GM20431 (cell line): Measurements from ENCODE around the gene QSOX2.

Experiments used
- in situ Hi-C: fragments of 300-500 bp; cut with MseI, MboI; formaldehyde crosslinking; loops from one replicate; pipeline ENCODE4 v1.15.0; 2020; ENCODE audit warnings: low sequenced_read_pairs; ENCODE audit not compliant: unreplicated experiment

QSOX2 gene

DNA sequence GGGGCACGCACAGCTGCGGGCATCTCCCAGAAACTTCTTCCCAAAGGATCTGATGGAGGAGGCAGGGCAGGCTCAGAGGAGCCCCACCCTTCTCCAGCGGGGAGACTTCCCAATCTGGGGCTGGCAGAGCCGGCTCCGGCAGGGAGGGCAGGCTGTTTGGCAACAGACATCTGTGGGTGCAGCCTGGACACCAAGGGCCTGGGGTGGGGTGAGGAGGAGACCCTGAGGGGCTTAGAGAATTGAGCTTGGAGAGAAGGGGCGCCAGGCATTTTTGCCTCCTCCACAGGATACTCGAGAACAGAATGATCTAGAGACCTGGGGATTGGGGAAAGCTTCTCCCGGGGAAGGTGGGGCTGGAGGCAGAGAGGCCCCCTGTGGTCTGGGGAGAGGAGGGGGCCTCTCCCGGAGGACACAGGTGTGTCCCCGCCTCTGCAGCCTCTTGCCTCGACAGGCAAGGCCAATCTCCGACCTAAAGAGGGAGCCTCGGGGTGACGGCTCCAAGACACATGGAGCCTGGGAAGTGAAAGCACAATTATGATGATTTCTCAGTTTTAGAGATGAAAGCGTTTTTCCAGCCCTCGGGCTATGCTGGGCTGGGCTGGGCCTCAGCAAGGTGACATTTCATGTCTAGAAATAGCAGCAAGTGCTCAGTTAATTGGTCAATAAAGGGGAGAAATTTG lies 49.1 kb downstream of the QSOX2 start:
- in situ Hi-C loops: no loop called here

DNA sequence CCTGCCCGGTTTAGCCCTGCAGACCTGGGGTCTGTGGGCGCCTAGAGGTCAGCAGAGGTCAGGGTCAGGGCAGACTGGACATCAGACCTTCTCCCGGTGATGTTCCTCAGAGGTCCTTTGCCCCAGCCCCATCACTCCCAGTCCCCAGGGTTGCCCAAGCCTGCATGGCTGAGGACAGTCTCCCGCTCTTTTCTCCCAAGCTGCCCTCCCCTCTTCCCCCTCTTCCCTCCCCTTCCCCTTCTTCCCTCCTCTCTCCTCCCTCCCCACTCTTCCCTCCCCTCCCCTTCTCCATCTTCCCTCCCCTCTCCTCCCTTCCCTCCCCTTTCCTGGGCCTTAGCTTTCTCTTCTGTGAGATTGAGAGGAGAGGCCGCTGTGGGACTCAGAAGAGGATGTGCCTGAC lies 51.1 kb downstream of the QSOX2 start:
- in situ Hi-C loops: no loop called here

GRCh38 chr9:136193891-136194279 lies 51.7 kb downstream of the QSOX2 start:
- in situ Hi-C loops: no loop called here

DNA sequence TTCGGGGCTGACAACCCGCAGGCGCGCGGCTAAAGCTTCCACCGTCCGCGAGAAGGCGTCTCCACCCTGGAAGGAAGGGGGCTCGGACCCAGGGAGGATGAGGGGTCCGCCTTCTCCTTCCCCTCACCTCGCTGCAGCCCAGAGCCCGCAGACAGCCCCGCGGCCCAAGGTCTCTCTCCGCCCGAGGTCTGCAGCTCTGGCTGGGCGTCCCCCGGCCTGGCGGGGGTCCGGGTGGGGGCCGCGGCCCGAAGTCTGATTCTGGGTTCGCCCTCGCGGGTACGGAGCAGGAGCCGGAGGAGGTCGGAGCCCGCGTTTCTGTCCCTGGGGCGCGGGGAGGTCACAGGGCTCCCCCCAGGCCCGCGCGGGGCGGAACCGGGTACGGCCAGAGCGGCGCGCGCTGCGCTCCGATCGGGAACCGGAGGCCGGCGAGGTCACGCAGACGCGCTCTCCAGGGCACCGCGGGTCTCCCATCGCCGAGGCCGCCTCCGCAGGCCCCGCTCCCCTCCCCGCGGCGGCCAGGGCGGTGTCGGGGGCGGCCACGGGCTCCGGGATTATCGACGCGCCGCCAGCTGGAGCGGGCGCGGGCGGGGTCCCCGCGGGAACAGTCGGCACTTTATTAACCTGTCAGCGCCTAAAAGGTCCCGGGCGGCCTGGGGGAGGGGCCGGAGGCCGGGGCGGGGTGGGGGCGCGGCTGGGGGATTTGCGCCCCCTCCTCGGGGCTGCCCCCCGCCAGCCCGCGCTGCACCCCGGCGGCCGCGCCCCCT lies 52.3 kb downstream of the QSOX2 start:
- in situ Hi-C loops: no loop called here

GRCh38 chr9:136192289-136193126 lies 53.1 kb downstream of the QSOX2 start:
- in situ Hi-C loops: no loop called here

DNA sequence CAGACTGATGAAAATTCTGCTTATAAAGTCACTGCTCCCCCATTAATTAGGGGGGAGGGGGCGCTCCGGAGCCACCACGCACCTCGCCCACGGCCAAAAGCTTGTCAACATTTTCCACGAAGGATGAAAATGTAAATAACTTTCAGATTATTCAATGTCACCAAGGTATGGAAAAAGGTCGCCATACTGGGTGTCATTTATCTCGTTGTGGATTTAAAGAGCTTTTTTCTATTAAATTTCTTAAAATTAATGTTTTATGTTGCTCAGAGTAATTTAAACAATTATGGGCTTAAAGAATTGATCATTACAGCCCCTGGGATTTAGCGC lies 53.7 kb downstream of the QSOX2 start:
- in situ Hi-C loops: no loop called here

- in situ Hi-C loops: no loop called here
Observed at GRCh38 chr9:136191099-136191959, 54.3 kb downstream of the QSOX2 start.

DNA sequence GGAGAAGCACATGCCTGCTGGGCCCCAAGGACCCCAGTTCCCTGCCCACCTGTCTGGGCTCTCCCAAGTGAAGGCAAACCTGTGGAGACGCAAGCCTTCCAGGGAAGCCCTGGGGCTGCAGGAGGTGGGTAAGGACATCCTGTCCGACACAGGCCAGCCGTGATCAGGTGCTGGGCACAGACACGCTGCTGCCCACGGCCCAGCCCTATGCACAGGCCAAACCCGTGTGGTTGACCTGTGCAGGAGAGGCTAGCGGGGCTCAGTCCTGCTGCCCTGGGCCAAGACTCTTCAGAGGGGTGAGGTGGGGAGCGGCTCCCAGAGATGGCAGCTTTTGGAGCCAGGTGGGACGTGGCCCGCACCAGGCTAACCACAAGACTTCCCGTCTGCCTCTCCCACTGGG lies 55.0 kb downstream of the QSOX2 start:
- in situ Hi-C loops: no loop called here

- in situ Hi-C loops: no loop called here
Observed at GRCh38 chr9:136190237-136190601, 55.4 kb downstream of the QSOX2 start.

DNA sequence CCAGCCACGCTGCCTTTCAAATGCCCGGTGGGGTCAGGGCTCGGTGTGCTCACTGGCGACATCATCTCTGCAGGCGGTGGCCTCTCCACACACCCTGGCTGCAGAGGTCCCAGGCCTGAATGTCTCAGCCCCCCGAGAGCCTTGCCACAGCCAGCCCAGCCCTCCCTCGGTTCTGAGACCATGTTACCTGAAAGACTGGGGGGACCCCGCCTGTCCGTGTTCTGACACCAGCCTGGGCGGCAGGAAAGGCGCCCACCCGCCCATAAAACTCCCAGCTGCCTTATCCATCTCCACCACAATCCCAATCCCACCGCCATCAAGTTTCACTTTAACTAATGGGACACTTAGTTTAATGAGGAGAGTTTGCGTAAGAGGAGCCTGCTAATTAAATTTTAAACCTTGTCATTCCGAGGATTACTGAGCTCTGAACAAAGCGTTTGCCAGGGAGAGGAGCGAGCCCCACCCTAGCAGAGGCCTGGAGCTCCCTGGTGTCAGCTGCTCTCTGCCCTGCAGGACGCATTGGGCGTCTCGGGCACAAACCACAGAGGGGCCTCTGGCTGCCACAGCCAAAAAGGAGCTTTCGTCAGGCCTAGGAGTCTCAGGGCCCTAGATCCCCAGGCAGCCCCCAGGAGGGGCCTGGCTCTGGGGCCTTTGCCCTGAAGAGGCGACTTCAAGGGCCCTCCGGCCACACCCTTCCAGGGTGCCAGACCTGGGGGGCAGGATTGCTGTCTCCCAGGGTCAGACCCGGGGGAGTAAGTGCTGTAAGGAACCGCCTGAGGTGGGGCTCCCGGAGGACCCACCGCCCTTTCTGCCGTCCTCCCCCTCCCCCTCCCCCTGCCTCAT lies 56.0 kb downstream of the QSOX2 start:
- in situ Hi-C loops: no loop called here

DNA sequence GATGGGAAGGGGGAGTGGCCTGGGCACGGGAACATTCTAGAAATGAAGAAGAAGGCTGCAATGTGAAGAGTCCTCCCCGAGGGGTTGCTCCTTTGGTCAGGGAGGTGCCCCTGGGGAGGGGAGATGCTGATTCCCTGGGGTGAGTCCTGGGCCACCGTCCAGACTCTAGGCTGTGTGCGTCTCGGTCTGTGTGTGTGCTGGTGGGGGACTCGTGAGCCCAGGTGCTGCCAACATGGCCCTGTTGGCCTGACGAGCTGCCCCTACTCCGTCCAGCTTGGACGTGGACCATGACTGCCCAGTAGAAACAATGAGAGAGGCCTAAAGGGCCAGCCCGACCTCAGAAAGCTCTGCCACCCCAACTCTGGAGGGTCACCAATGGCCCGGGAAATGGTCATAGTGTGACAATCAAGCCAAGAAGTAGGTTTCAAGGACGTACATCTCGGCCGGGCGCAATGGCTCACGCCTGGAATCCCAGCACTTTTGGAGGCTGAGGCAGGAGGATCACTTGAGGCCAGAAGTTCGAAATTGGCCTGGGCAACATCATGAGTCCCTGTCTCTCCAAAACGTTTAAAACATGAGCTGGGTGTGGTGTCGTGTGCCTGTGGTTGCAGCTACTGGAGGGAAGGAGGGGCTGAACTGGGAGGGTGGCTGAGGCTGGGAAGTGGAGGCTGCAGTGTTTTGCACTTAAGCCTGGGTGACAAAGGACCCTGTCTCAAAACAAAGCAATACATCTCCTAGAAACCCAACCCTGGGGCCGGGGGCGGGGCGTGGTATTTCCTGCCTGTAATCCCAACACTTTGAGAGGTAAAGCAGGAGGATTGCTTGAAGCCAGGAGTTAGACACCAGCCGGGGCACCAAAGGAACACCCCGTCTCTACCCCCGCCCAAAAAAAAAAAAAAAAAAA lies 57.7 kb downstream of the QSOX2 start:
- in situ Hi-C loops: no loop called here

DNA sequence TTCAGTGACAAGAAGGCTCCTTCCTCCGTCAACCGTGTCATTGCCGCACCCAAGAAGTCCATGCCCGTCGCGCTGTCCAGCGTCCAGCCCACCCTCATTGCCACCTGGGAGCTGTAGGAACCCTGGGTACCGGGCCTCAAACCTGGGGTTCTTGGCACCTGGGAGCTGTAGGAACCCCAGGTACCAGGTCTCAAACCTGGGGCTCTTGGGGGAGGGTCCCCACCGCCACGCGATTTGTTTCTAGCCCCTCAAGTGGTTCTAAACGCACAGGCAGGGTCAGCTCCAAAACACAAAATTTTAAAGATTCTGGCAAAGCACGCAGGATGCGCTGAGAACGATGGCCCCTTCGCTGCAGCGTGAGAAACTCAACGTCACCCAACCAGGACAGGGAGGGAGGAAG lies 58.4 kb downstream of the QSOX2 start:
- in situ Hi-C loops: no loop called here

GRCh38 chr9:136186386-136186785 lies 59.2 kb downstream of the QSOX2 start:
- in situ Hi-C loops: no loop called here

DNA sequence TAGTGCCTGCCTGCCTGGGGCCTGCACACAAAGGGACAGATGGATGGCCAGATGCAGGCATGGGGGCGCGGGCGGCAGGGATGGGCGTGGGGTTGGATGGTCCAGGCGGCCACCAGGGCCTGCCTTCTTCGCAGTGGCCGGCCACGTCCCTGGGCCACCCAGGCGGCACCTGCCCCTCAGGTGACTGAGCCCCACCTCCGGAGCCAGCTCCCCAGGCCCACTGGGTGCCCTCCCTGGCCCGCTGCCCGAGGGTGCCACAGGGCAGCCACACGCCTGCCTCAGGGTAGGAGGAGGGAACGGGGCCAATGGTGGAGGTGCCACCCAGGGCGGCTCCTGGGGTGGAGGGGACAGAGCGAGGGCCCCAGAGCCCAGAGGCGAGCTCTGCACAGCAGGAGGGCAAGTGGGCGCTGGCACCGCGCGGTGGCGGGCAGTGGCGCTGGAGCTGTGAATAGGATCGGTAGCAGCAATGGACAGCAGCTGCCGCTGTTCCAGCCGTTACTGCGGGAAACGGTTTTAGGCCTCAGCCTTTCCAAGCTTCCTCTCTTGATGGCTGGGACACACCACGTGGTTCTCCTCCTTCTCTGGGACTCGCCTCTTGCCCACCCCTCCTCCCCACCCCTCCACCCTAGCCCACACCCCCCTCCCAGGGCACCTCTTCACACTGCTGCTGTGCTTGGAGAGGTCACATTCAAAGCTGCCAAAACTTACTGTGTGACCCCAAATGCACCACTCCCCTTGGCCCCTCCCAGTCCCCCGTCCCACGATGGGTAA lies 59.8 kb downstream of the QSOX2 start:
- in situ Hi-C loops: no loop called here

GRCh38 chr9:136185066-136185465 lies 60.5 kb downstream of the QSOX2 start:
- in situ Hi-C loops: no loop called here

DNA sequence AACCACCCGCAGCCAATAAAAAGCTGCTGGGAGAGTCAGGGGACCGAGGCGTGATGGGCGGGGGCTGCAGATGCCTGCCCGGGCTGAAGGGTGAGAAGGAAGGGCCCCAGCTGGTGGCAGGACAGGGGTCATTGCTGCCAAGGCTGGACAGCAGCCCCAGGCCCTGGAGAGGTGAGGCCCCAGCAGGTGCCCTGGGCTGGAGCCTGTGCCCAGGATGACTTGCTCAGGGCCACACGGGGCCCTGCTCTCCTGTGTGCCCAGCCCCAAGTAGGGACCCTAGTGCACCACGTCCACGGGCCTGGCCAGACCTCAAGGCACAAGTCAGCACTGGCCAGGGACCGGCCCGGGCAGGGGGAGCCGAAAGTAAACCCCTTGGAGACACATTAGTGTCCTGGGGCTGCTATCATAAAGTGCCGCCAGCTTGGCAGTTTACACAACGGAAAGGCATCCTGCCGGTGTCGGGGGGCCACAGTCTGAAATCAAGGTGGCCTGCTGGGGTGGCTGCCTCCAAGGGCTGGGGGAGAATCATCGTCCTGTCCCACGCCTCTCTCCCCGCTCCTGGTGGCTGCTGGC lies 62.7 kb downstream of the QSOX2 start:
- in situ Hi-C loops: no loop called here

DNA sequence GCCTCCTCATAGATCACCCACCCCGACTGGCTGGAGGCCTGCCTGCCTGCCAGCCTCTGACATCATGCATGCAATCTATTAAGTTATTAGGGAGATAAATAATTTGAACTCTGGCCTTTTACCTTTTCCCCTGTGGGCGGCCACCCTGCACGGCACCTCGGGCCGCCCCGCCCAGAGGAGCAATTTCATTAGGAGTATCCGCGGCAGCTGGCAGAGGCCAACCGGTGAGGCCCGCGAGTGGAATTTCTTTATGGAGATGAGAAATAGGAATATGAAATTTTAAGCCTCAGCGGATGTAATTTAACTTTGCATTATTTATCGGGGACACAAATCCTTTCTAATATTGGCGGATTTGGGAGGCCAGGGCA lies 63.2 kb downstream of the QSOX2 start:
- in situ Hi-C loops: no loop called here
